DMS114 treated with DMSO at 0.1 percent for 48 hours (cell line): ENCODE measurements around the gene IQCB1.
"Not testable (repeated sequence)": the region's sequence is repeated elsewhere in the genome, so short reads cannot be mapped to it uniquely, and the experiment has no call there.

ENCODE experiments used
- DNase-seq: peaks from one replicate; lab custom pipeline; 2025; ENCODE audit not compliant: unreplicated experiment; lab: John Stamatoyannopoulos, UW

IQCB1 gene

GRCh38 chr3:121748680-121749275, 86.1 kb downstream of the IQCB1 start:
- peak; percentile 50 for DNase-seq

DNA sequence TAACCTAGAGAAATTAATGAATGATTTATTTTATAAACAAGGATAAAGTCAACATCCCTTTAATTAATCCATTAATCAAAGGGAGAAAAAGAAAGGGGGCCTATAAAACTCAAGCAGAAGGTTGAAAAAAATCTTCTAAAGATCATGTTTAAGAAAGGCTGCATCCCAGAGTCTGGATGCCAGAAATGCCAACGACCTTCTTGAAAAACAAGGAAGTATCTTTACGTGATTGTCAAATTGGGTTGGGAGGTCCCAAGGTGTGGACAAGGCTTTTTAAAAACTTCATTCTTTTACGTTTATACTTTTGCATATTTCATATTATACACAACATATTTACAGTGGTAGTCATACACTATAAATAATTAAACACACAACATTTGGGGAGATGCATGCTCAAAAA, 86.9 kb downstream of the IQCB1 start:
- no peak for DNase-seq

- not testable (repeated sequence) for DNase-seq
Observed at GRCh38 chr3:121743106-121743505, 91.8 kb downstream of the IQCB1 start.

- DNase-seq, result no peak
Observed at GRCh38 chr3:121740896-121741295, 94.0 kb downstream of the IQCB1 start.

- DNase-seq, result no peak
Observed at GRCh38 chr3:121739902-121740301, 95.0 kb downstream of the IQCB1 start.

- no peak for DNase-seq
Observed at GRCh38 chr3:121737644-121738043, 97.2 kb downstream of the IQCB1 start.

DNA sequence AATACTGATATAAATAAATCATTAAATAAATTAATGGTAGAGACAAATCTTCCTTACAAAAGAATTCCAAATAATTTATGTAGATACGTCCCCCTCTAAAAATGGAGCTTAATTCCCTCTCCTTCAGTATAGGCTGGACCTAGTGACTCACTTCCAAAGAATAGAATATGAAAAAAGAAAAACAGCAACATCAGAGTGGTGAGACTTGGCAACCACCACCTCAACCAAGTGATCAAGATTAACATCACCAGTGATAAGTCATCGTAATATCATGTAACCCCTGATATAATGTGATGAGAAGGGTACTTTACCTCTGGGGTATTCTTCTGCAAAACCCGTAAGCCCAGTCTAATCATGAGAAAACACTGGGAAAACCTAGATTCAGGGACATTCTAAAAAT, 98.7 kb downstream of the IQCB1 start:
- no peak for DNase-seq

DNA sequence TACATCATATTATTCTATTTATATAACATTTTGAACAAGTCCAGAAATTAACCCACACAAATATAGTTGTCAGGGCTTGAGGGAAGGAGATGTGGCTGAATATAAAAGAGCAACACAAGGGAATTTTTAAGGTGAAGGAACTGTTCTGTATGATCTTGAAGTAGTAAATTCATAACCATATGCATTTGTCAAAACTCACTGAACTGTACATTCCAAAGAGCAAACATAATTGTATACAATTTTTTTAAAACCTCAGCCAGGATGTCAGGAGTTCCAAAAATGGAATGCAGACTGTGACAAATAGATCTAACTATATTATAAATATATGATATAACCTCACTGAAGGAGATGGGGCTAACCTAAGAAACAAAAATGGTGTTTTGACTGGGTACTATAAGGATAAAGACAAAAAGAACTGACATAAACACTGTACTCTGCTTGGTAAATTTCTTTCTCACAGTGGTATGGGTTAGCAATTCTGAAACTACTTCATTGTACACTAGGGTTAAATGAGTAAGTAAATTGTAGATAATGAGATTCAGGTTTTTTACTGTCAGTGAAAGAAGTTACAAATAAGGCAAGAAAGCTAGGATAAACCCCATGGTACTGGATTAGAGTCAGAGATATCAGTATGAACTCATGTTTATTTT, 99.7 kb downstream of the IQCB1 start:
- no peak for DNase-seq

DNA sequence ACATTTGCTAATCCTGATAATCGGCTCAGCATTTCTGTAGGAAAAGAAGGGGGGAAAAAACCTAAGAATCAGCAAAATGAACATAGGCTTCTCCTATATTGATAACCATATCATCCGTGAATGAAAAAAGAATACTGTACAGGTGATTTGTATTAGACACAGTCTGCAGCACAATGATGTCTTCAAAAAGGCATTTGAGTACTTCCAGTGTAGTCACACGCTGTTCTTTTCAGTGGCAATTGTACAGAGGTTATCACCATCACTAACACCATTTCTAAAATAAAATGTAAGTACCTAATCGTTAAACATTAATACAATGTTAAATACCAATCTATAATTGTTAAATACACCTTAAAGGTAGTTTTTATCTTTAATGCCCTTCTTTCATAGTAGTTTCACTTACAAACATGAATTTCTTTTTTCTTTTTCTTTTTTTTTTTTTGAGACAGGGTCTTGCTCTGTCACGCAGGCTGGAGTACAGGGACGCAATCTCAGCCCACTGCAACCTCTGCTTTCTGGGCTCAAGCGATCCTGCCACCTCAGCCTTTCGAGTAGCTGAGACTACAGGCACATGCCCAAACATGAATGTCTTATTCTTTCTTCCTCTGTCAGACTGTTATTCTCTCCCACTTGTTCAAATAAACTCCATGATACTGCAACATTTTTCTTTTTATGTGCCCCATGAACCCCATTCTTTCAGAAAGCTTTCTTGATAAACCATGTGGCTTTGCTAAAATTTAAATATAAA, 103.7 kb downstream of the IQCB1 start:
- DNase-seq, result no peak

GRCh38 chr3:121724130-121724529, 110.7 kb downstream of the IQCB1 start:
- no peak for DNase-seq

GRCh38 chr3:121723485-121723884, 111.4 kb downstream of the IQCB1 start:
- DNase-seq, result no peak

- no peak for DNase-seq
Observed at GRCh38 chr3:121722411-121722810, 112.4 kb downstream of the IQCB1 start.

GRCh38 chr3:121720163-121720562, 114.7 kb downstream of the IQCB1 start:
- no peak for DNase-seq
